ENCODE data around the gene DCAF10.
"Not testable (repeated sequence)": the region's sequence is repeated elsewhere in the genome, so short reads cannot be mapped to it uniquely, and the experiment has no call there.

Gene DCAF10

GRCh38 chr9:37790096-37790495 is 10.5 kb upstream of the DCAF10 start:
- DNase-seq (ENCODE audit: low read depth in 2 of 2) = no peak

- DNase-seq (ENCODE audit: low read depth in 2 of 2) = no peak
Measured at GRCh38 chr9:37792122-37792521, 8.5 kb upstream of the DCAF10 start.

- no peak for DNase-seq (ENCODE audit: low read depth in 2 of 2)
Measured at GRCh38 chr9:37796232-37796631, 4.4 kb upstream of the DCAF10 start.

- no peak for DNase-seq (ENCODE audit: low read depth in 2 of 2)
Measured at GRCh38 chr9:37798677-37799076, 1.9 kb upstream of the DCAF10 start.

GRCh38 chr9:37801287-37801850 is 772 bp downstream of the DCAF10 start:
- DNase-seq (ENCODE audit: low read depth in 2 of 2) = no peak

GRCh38 chr9:37801959-37802711 is 1.5 kb downstream of the DCAF10 start:
- DNase-seq (ENCODE audit: low read depth in 2 of 2) = no peak

- no peak for DNase-seq (ENCODE audit: low read depth in 2 of 2)
Measured at GRCh38 chr9:37806271-37806670, 5.7 kb downstream of the DCAF10 start.

GRCh38 chr9:37809676-37810075 is 9.1 kb downstream of the DCAF10 start:
- DNase-seq (ENCODE audit: low read depth in 2 of 2) = not testable (repeated sequence)

GRCh38 chr9:37811906-37812476 is 11.4 kb downstream of the DCAF10 start:
- DNase-seq (ENCODE audit: low read depth in 2 of 2) = no peak

- no peak for DNase-seq (ENCODE audit: low read depth in 2 of 2)
Measured at GRCh38 chr9:37812773-37813379, 12.3 kb downstream of the DCAF10 start.

- DNase-seq (ENCODE audit: low read depth in 2 of 2) = no peak
Measured at GRCh38 chr9:37818849-37819248, 18.3 kb downstream of the DCAF10 start.

- DNase-seq (ENCODE audit: low read depth in 2 of 2) = no peak
Measured at GRCh38 chr9:37820142-37820541, 19.5 kb downstream of the DCAF10 start.

GRCh38 chr9:37825174-37825573 is 24.6 kb downstream of the DCAF10 start:
- DNase-seq (ENCODE audit: low read depth in 2 of 2) = not testable (repeated sequence)

GRCh38 chr9:37827483-37828165 is 27.0 kb downstream of the DCAF10 start:
- DNase-seq (ENCODE audit: low read depth in 2 of 2) = no peak

- DNase-seq (ENCODE audit: low read depth in 2 of 2) = no peak
Measured at GRCh38 chr9:37835821-37836220, 35.2 kb downstream of the DCAF10 start.

GRCh38 chr9:37836386-37836785 is 35.8 kb downstream of the DCAF10 start:
- DNase-seq (ENCODE audit: low read depth in 2 of 2) = no peak

GRCh38 chr9:37839496-37840461 is 39.2 kb downstream of the DCAF10 start:
- no peak for DNase-seq (ENCODE audit: low read depth in 2 of 2)

- DNase-seq (ENCODE audit: low read depth in 2 of 2) = no peak
Measured at GRCh38 chr9:37840560-37841194, 40.1 kb downstream of the DCAF10 start.

GRCh38 chr9:37852222-37852621 is 51.6 kb downstream of the DCAF10 start:
- no peak for DNase-seq (ENCODE audit: low read depth in 2 of 2)

- DNase-seq (ENCODE audit: low read depth in 2 of 2) = no peak
Measured at GRCh38 chr9:37856551-37856950, 56.0 kb downstream of the DCAF10 start.

GRCh38 chr9:37859043-37859442 is 58.4 kb downstream of the DCAF10 start:
- DNase-seq (ENCODE audit: low read depth in 2 of 2) = no peak

Measured in stimulated activated CD8-positive, alpha-beta memory T cell treated with anti-CD3 and anti-CD28 coated beads, Interleukin-7, amount 100 ng/mL, for 1 hour (primary cell).